HG03280 (cell line): ENCODE measurements around the gene TMEM39B.

Experiments used
- ATAC-seq: cut with Tn5 transposase; IDR thresholded peaks from one replicate; pipeline ENCODE4 v1.9.1; 2021; ENCODE audit warnings: mild to moderate bottlenecking, moderate library complexity; ENCODE audit not compliant: unreplicated experiment

TMEM39B gene

DNA sequence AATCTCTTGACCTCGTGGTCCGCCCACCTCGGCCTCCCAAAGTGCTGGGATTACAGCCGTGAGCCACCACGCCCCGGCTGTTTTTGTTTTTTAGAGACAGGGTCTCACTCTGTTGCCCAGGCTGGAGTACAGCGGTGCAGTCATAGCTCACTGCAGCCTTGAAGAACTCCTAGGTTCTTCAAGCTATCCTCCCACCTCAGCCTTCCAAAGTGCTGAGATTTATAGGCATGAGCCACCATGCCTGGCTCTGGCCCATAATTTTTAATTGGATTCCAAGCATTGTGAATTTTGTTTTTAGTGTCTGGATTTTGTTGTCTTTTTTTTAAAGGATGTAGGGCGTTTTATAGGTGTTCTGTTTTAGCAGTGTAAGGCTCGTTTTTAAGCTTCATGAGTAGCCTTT, 78.1 kb downstream of the TMEM39B start:
- ATAC-seq, result no peak

DNA sequence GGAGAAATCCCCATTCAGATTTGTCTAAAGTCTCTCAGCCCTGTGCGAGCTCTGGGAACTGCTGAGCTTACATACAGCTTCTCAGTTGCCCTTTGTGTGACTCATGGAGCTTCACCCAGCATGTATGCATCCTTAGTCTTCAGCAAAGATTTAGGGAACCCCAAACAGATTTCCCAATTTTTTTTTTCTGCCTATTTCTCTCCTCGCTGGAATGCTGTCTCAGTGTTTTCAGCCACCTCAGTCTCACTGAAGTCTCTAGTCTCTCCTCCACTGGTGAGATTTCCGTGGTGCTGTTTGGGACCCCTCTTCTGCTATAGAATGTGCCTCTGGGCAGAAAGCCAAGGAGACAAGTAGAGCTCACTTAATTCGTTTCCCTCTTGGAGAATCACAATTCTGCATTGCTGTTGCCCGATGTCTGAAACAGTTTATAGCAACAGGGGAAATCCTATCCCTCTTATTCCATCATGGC, 78.6 kb downstream of the TMEM39B start:
- no peak for ATAC-seq
